Kidney (tissue), 14 donors: ENCODE results near the gene C1S. TPM values are rescaled to one million over a fixed set of nuclear protein-coding genes. Genes with fewer than 3 reads are reported as not detected.

Experiments
- DNase-seq, 5 donors: peaks; one replicate each; pipeline ENCODE4 v3.0.0-alpha.2; 2013 to 2020
- FAIRE-seq: peaks from 2 replicates; lab custom pipeline; 2012; peaks lifted over from hg19 to GRCh38; lab: Jason Lieb, UNC
- H3K27ac ChIP-seq, 2 donors: one replicate each; pipeline ENCODE4 v1.7.0; 2013; ENCODE audit warnings: low read depth in 2 of 2, low read length in 2 of 2, inconsistent platforms in 1 of 2
- H3K27me3 ChIP-seq: one replicate; pipeline ENCODE4 v1.7.1; 2013; ENCODE audit warnings: low read length, inconsistent platforms; ENCODE audit not compliant: control insufficient read depth, insufficient read depth
- H3K36me3 ChIP-seq, 3 donors: one replicate each; pipeline versions ENCODE4 v1.7.0 to v1.7.1; 2013; ENCODE audit warnings: low read length in 3 of 3, control low read depth in 1 of 3, inconsistent platforms in 1 of 3; ENCODE audit not compliant: insufficient read depth in 3 of 3, control insufficient read depth in 2 of 3
- H3K4me1 ChIP-seq, 3 donors: one replicate each; pipeline versions ENCODE4 v1.7.0 to v1.7.1; 2013; ENCODE audit warnings: low read length in 3 of 3, inconsistent platforms in 1 of 3, low read depth in 1 of 3; ENCODE audit not compliant: control insufficient read depth in 2 of 3, insufficient read depth in 2 of 3
- H3K4me3 ChIP-seq, 3 donors: one replicate each; pipeline versions ENCODE4 v1.7.0 to v1.8.1; 2013; ENCODE audit warnings: low read length in 3 of 3, control low read depth in 1 of 3, inconsistent platforms in 1 of 3
- H3K9ac ChIP-seq, 3 donors: one replicate each; pipeline versions ENCODE4 v1.7.0 to v1.7.1; 2013; ENCODE audit warnings: low read length in 3 of 3, control low read depth in 1 of 3, inconsistent platforms in 1 of 3
- H3K9me3 ChIP-seq, 3 donors: one replicate each; pipeline versions ENCODE4 v1.7.0 to v1.7.1; 2013; ENCODE audit warnings: low read length in 3 of 3, control low read depth in 1 of 3, inconsistent platforms in 1 of 3; ENCODE audit not compliant: control insufficient read depth in 2 of 3, insufficient read depth in 1 of 3
- intact Hi-C: fragments of 100-400 bp; cut with DNase I; formaldehyde crosslinking; loops from one replicate; pipeline ENCODE4 v1.11.1; 2022
- polyA plus RNA-seq: library from polyadenylated mRNA; stranded (reverse); fragments of 350-450 nt; fragmentation: Illumina TruSeq; extraction: RNeasy Lipid Tissue Mini Kit (QIAGEN cat#74804); gene quantifications from one replicate; pipeline ENCODE4 v1.2.3, GENCODE V29; 2014; ENCODE audit warnings: low read depth, low replicate concordance; ENCODE audit not compliant: insufficient read depth
- total RNA-seq: library from RNA; stranded (reverse); fragmentation: NEBNext Ultra II Directional; extraction: Animal tissue kit (Norgen Biotek cat#: 25700); gene quantifications from one replicate; pipeline ENCODE4 v1.2.1, GENCODE V29; 2021
- TF ChIP-seq, protein P1 (sequence below): IDR thresholded peaks from 3 replicates; pipeline ENCODE4 v1.5.1; 2012; ENCODE audit warnings: mild to moderate bottlenecking, moderate library complexity, borderline replicate concordance; ENCODE audit not compliant: insufficient read depth; ENCODE audit errors: extremely low read depth
- donor health status: control.
- donor health status: control.
- donor health status: control.
- donor health status: control.
- donor health status: control.
- donor health status: DM: yes; HTN: yes; CAD: no.
- donor health status: Normal renal cell carcinoma (clear cell type).

The C1S gene
- total and polyA plus RNA-seq, 2 donors from 2014 or later: 81.2 to 402 TPM

- Histone ChIP-seq H3K9me3 (no peaks in the 10 kb centered on the region), H3K27ac (peak overlapping the region; percentile 59 to 90), H3K27me3 (no peaks in the 10 kb centered on the region), H3K36me3 (no peaks in the 10 kb centered on the region), H3K4me1 (peaks cover 0 to 8% (median 0%) of the 10 kb centered on the region in 3 donors), H3K9ac (peak overlapping the region in 2 of 3 donors; percentile 5 to 91), H3K4me3 (peak overlapping the region; percentile 58 to 77 (median 71))
- intact Hi-C loops: no loop called here
- TF ChIP-seq, protein P1, sequence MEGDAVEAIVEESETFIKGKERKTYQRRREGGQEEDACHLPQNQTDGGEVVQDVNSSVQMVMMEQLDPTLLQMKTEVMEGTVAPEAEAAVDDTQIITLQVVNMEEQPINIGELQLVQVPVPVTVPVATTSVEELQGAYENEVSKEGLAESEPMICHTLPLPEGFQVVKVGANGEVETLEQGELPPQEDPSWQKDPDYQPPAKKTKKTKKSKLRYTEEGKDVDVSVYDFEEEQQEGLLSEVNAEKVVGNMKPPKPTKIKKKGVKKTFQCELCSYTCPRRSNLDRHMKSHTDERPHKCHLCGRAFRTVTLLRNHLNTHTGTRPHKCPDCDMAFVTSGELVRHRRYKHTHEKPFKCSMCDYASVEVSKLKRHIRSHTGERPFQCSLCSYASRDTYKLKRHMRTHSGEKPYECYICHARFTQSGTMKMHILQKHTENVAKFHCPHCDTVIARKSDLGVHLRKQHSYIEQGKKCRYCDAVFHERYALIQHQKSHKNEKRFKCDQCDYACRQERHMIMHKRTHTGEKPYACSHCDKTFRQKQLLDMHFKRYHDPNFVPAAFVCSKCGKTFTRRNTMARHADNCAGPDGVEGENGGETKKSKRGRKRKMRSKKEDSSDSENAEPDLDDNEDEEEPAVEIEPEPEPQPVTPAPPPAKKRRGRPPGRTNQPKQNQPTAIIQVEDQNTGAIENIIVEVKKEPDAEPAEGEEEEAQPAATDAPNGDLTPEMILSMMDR: no peak
- FAIRE-seq: no peak
- DNase-seq: no peak
Measured at GRCh38 chr12:7107636-7108002, 47.1 kb downstream of the C1S start.

DNA sequence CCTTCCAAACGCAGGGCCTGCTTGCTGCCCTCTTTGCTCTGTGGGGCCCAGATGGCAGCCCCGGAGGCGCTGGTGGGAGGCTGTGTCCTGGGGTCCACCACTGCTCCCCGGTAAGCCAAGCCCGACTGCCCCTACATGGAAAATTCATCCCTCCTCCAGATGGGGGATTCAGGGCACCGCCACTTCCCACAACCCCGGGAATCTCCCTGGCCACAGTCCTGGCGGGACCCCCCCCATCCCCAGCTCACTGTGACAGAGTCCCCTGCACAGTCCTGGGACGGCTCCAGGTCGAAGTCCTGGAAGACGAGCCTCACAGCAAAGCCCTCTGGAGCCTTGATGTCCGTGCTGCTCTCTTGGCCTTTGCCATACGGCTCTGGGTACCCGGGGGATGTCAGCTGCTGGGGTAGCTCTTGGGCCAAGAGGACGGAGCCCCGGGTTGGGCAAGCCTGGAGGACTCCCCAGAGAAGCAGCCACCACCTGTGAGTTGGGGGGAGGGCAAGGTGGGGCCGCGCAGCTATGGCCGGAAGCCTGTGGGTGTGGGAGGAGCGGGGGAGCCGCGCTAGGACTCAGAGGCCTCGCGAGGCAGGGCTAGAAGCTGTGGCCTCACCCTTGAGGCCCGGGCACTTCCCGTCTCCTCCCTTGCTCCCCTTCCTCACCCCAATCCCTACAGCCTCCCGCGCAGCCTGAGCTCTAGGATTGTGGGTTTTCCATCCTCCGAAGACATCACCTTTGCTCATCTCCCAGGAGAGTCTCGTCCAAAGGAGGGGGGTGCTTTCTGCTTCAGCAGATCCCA lies 47.7 kb downstream of the C1S start:
- FAIRE-seq (no peak), DNase-seq (peak; percentile 76 to 95 (median 88))
- Histone ChIP-seq H3K36me3 (no peaks in the 10 kb centered on the region), H3K9me3 (no peaks in the 10 kb centered on the region), H3K4me1 (peaks cover 0 to 8% (median 0%) of the 10 kb centered on the region in 3 donors), H3K4me3 (peak overlapping the region; percentile 58 to 77 (median 71)), H3K27ac (peak overlapping the region; percentile 59 to 90), H3K9ac (peak overlapping the region; percentile 24 to 91 (median 79)), H3K27me3 (no peaks in the 10 kb centered on the region)
- TF ChIP-seq, protein P1: no peak
- intact Hi-C loops: no loop called here

GRCh38 chr12:7108796-7109571 lies 48.5 kb downstream of the C1S start, which contains the start of gene C1RL:
Gene C1RL (minus strand): TSS chr12:7109214. CDS start chr12:7109180, 34 bp downstream.
- Histone ChIP-seq H3K4me3 (peak within 1 kb of the TSS; percentile 58 to 77 (median 71)), H3K9ac (peak within 1 kb of the TSS; percentile 24 to 91 (median 79)), H3K27ac (peak within 1 kb of the TSS; percentile 66 to 90), H3K36me3 (no peaks in the 10 kb centered on the region), H3K4me1 (peaks cover 0 to 10% (median 0%) of the 10 kb centered on the region in 3 donors), H3K9me3 (no peaks in the 10 kb centered on the region), H3K27me3 (no peaks in the 10 kb centered on the region)
- FAIRE-seq: no peak
- DNase-seq: peak; percentile 90 to 96 (median 93)
- TF ChIP-seq, protein P1: peak; percentile 91
- intact Hi-C loops: no loop called here
